SK-N-SH treated with all-trans-retinoic acid at 6 μM for 48 hours (cell line): Measurements from ENCODE around the gene SRSF4.
"Not testable (repeated sequence)": the region's sequence is repeated elsewhere in the genome, so short reads cannot be mapped to it uniquely, and the experiment has no call there.

Experiments
- ATAC-seq: fragments of 200-7000 bp; cut with Tn5 transposase; 3 replicates; pipeline ENCODE4 v1.9.1; 2020; ENCODE audit warnings: mild to moderate bottlenecking, moderate library complexity
- ARNTL ChIP-seq: fragments of 450-650 bp; formaldehyde crosslinking; IDR thresholded peaks from 2 replicates; pipeline ENCODE4 v1.5.0; 2020; ENCODE audit warnings: low read depth, mild to moderate bottlenecking, moderate library complexity, borderline replicate concordance
- BACH2 ChIP-seq: fragments of 250-450 bp; sonication (Bioruptor Pico); IDR thresholded peaks from 2 replicates; pipeline ENCODE4 v1.9.0; 2021; ENCODE audit warnings: mild to moderate bottlenecking, borderline replicate concordance
- CREB5 ChIP-seq: fragments of 250-450 bp; sonication (Bioruptor Pico); IDR thresholded peaks from 2 replicates; pipeline ENCODE4 v1.5.1; 2020; ENCODE audit warnings: low read depth, mild to moderate bottlenecking, moderate library complexity
- CSDC2 ChIP-seq: fragments of 250-450 bp; sonication (Bioruptor Pico); IDR thresholded peaks from 2 replicates; pipeline ENCODE4 v1.5.0; 2020; ENCODE audit warnings: mild to moderate bottlenecking, moderate library complexity
- CSRNP3 ChIP-seq: fragments of 250-450 bp; sonication (Bioruptor Pico); IDR thresholded peaks from 2 replicates; pipeline ENCODE4 v1.5.1; 2021; ENCODE audit warnings: mild to moderate bottlenecking, moderate library complexity
- ESRRG ChIP-seq: fragments of 250-450 bp; sonication (Bioruptor Pico); IDR thresholded peaks from 2 replicates; pipeline ENCODE4 v1.6.1; 2021; ENCODE audit warnings: mild to moderate bottlenecking
- GLIS3 ChIP-seq: fragments of 250-450 bp; sonication (Bioruptor Pico); IDR thresholded peaks from 2 replicates; pipeline ENCODE4 v1.5.0; 2020; ENCODE audit warnings: mild to moderate bottlenecking, moderate library complexity
- OSR1 ChIP-seq: fragments of 250-450 bp; sonication (Bioruptor Pico); IDR thresholded peaks from 2 replicates; pipeline ENCODE4 v1.8.0; 2022; ENCODE audit warnings: moderate library complexity, mild to moderate bottlenecking, inconsistent platforms
- PATZ1 ChIP-seq: fragments of 250-450 bp; sonication (Bioruptor Pico); IDR thresholded peaks from 2 replicates; pipeline ENCODE4 v1.8.0; 2020; ENCODE audit warnings: mild to moderate bottlenecking, moderate library complexity, borderline replicate concordance
- POU6F1 ChIP-seq: fragments of 250-450 bp; sonication (Bioruptor Pico); IDR thresholded peaks from 2 replicates; pipeline ENCODE4 v1.8.0; 2021; ENCODE audit warnings: low read depth, mild to moderate bottlenecking, moderate library complexity, borderline replicate concordance
- RARB ChIP-seq: fragments of 250-450 bp; sonication (Bioruptor Pico); IDR thresholded peaks from 2 replicates; pipeline ENCODE4 v1.8.0; 2021; ENCODE audit warnings: mild to moderate bottlenecking, moderate library complexity
- SNAI2 ChIP-seq: fragments of 250-450 bp; sonication (Bioruptor Pico); IDR thresholded peaks from 2 replicates; pipeline ENCODE4 v1.5.0; 2020; ENCODE audit warnings: mild to moderate bottlenecking, moderate library complexity
- TCF4 ChIP-seq: fragments of 250-450 bp; sonication (Bioruptor Pico); IDR thresholded peaks from 2 replicates; pipeline ENCODE4 v1.8.0; 2021; ENCODE audit warnings: mild to moderate bottlenecking, moderate library complexity, borderline replicate concordance
- TOX ChIP-seq: fragments of 250-450 bp; sonication (Bioruptor Pico); IDR thresholded peaks from 2 replicates; pipeline ENCODE4 v1.8.0; 2021; ENCODE audit warnings: mild to moderate bottlenecking, moderate library complexity, borderline replicate concordance
- TSHZ2 ChIP-seq: fragments of 250-450 bp; sonication (Bioruptor Pico); IDR thresholded peaks from 2 replicates; pipeline ENCODE4 v1.5.0; 2020; ENCODE audit warnings: mild to moderate bottlenecking, moderate library complexity
- ZC3H10 ChIP-seq: fragments of 250-450 bp; sonication (Bioruptor Pico); IDR thresholded peaks from 2 replicates; pipeline ENCODE4 v1.5.1; 2021; ENCODE audit warnings: mild to moderate bottlenecking, moderate library complexity
- ZFP3 ChIP-seq: fragments of 250-450 bp; sonication (Bioruptor Pico); IDR thresholded peaks from 2 replicates; pipeline ENCODE4 v1.5.0; 2020; ENCODE audit warnings: mild to moderate bottlenecking, moderate library complexity
- ZFP30 ChIP-seq: fragments of 450-650 bp; formaldehyde crosslinking; IDR thresholded peaks from 2 replicates; pipeline ENCODE4 v1.5.0; 2022; ENCODE audit warnings: mild to moderate bottlenecking, moderate library complexity
- ZNF565 ChIP-seq: fragments of 450-650 bp; formaldehyde crosslinking; conservative IDR thresholded peaks from 2 replicates; pipeline ENCODE4 v1.5.0; 2020; ENCODE audit warnings: low read depth, mild to moderate bottlenecking, moderate library complexity
- ZNF70 ChIP-seq: fragments of 450-650 bp; formaldehyde crosslinking; IDR thresholded peaks from 2 replicates; pipeline ENCODE4 v1.5.0; 2020; ENCODE audit warnings: mild to moderate bottlenecking, moderate library complexity
- ZNF8 ChIP-seq: fragments of 450-650 bp; formaldehyde crosslinking; IDR thresholded peaks from 2 replicates; pipeline ENCODE4 v1.5.0; 2020; ENCODE audit warnings: mild to moderate bottlenecking, moderate library complexity

SRSF4 gene

GRCh38 chr1:29112705-29113412 lies 68.8 kb downstream of the SRSF4 start:
- TF ChIP-seq CREB5 (CRISPR knock-in tag) = no peak
- no peak for TF ChIP-seq OSR1 (CRISPR knock-in tag)
- TF ChIP-seq ZFP3 (CRISPR knock-in tag) = no peak
- no peak for TF ChIP-seq ARNTL (CRISPR knock-in tag)
- no peak for ATAC-seq

GRCh38 chr1:29108041-29108440 lies 73.7 kb downstream of the SRSF4 start:
- ATAC-seq = not testable (repeated sequence)

GRCh38 chr1:29105822-29106221 lies 75.9 kb downstream of the SRSF4 start:
- TF ChIP-seq TOX (CRISPR knock-in tag) (no peak), GLIS3 (CRISPR knock-in tag) (no peak), ZNF70 (no peak), OSR1 (CRISPR knock-in tag) (no peak), ZFP3 (CRISPR knock-in tag) (no peak), CSDC2 (CRISPR knock-in tag) (no peak), ZFP30 (CRISPR knock-in tag) (no peak), POU6F1 (CRISPR knock-in tag) (no peak), ZC3H10 (CRISPR knock-in tag) (no peak), BACH2 (no peak), PATZ1 (CRISPR knock-in tag) (no peak), ZNF565 (no peak), TSHZ2 (CRISPR knock-in tag) (no peak), RARB (no peak), TCF4 (CRISPR knock-in tag) (no peak), ARNTL (CRISPR knock-in tag) (no peak), ESRRG (CRISPR knock-in tag) (no peak), CREB5 (CRISPR knock-in tag) (no peak)
- ATAC-seq = no peak

- ATAC-seq = no peak
- TF ChIP-seq TSHZ2 (CRISPR knock-in tag) (no peak), RARB (no peak), SNAI2 (CRISPR knock-in tag) (no peak), CSRNP3 (CRISPR knock-in tag) (no peak), CREB5 (CRISPR knock-in tag) (no peak), ZNF565 (no peak), GLIS3 (CRISPR knock-in tag) (no peak), ZNF8 (CRISPR knock-in tag) (no peak), ZFP3 (CRISPR knock-in tag) (no peak), TOX (CRISPR knock-in tag) (no peak)
Observed at GRCh38 chr1:29100487-29100886, 81.2 kb downstream of the SRSF4 start.
